Liver (tissue), 2 donors: Measurements from ENCODE around the gene OLR1.

Experiments
- TF ChIP-seq, protein P1 (sequence below): fragments of 150-350 bp; IDR thresholded peaks from 2 replicates; pipeline ENCODE4 v1.5.1; 2017; ENCODE audit warnings: improper control_type of control experiment, low read depth, low read length; ENCODE audit not compliant: missing input control
- TF ChIP-seq, protein P2 (sequence below): IDR thresholded peaks from 2 replicates; pipeline ENCODE4 v1.6.1; 2016; ENCODE audit warnings: antibody characterized with exemption
- donor health status: healthy.

DNA sequence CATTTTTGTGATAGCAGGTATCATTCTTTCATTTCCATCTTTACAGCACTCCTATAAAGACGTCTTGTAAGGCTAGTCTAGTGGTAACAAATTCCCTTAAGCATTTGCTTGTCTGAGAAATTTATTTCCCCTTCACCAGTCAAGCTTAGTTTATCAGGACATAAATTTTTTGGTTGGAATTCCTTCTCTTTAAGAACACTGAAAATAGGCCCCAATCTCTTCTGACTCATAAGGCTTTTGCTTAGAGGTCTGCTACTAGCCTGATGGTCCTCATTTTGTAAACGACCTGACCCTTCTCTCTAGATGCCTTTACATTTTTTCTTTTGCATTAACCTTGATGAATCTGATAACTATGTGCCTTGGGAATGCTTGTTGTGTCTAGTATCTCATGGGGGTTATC, 20.3 kb downstream of the OLR1 start:
- TF ChIP-seq, protein P1, sequence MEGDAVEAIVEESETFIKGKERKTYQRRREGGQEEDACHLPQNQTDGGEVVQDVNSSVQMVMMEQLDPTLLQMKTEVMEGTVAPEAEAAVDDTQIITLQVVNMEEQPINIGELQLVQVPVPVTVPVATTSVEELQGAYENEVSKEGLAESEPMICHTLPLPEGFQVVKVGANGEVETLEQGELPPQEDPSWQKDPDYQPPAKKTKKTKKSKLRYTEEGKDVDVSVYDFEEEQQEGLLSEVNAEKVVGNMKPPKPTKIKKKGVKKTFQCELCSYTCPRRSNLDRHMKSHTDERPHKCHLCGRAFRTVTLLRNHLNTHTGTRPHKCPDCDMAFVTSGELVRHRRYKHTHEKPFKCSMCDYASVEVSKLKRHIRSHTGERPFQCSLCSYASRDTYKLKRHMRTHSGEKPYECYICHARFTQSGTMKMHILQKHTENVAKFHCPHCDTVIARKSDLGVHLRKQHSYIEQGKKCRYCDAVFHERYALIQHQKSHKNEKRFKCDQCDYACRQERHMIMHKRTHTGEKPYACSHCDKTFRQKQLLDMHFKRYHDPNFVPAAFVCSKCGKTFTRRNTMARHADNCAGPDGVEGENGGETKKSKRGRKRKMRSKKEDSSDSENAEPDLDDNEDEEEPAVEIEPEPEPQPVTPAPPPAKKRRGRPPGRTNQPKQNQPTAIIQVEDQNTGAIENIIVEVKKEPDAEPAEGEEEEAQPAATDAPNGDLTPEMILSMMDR: no peak
- TF ChIP-seq, protein P2, sequence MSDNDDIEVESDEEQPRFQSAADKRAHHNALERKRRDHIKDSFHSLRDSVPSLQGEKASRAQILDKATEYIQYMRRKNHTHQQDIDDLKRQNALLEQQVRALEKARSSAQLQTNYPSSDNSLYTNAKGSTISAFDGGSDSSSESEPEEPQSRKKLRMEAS: no peak
